WTC11 (cell line): ENCODE data around the gene FAM53C. TPM values are rescaled to one million over a fixed set of nuclear protein-coding genes. Genes with fewer than 3 reads are reported as not detected.

Experiments used
- ATAC-seq: fragments of 200-7000 bp; cut with Tn5 transposase; 2 replicates; pipeline ENCODE4 v1.10.0; 2021; ENCODE audit warnings: mild to moderate bottlenecking, moderate library complexity
- CTCF ChIA-PET: fragments of 300-600 bp; sonication (Branson Sonifier 250); formaldehyde crosslinking; loops from one replicate; lab custom pipeline; 2021; ENCODE audit warnings: antibody characterized with exemption; lab: Charles Lee
- POLR2A ChIA-PET: fragments of 350-600 bp; sonication (Branson Sonifier 250); formaldehyde crosslinking; loops from one replicate; lab custom pipeline; 2021; ENCODE audit warnings: antibody characterized with exemption; lab: Charles Lee
- DNase-seq: peaks from one replicate; pipeline ENCODE4 v3.0.0; 2021; ENCODE audit warnings: low spot score
- H3K27ac Mint-ChIP-seq: 2 replicates; pipeline ENCODE4 v1.8.0; 2021; ENCODE audit warnings: mixed read lengths
- H3K27me3 Mint-ChIP-seq: 2 replicates; pipeline ENCODE4 v1.8.0; 2021; ENCODE audit warnings: low read depth, mild to moderate bottlenecking, moderate library complexity, mixed read lengths
- H3K36me3 Mint-ChIP-seq: 2 replicates; pipeline ENCODE4 v1.8.0; 2021; ENCODE audit warnings: mixed read lengths
- H3K4me1 Mint-ChIP-seq: 2 replicates; pipeline ENCODE4 v1.8.0; 2022; ENCODE audit warnings: mixed read lengths
- H3K4me3 Mint-ChIP-seq: 2 replicates; pipeline ENCODE4 v1.8.0; 2021; ENCODE audit warnings: mild to moderate bottlenecking, moderate library complexity, mixed read lengths
- H3K9me3 Mint-ChIP-seq: 2 replicates; pipeline ENCODE4 v1.8.0; 2021; ENCODE audit warnings: mixed read lengths
- CBFB ChIP-seq: sonication (generic); formaldehyde crosslinking; IDR thresholded peaks from 2 replicates; pipeline ENCODE4 v1.8.1; 2022; ENCODE audit warnings: mild to moderate bottlenecking, low read depth, missing genetic modification reagents
- CREM ChIP-seq: sonication (generic); formaldehyde crosslinking; IDR thresholded peaks from 2 replicates; pipeline ENCODE4 v1.8.1; 2022; ENCODE audit warnings: mild to moderate bottlenecking, missing genetic modification reagents, moderate library complexity
- GABPB1 ChIP-seq: sonication (generic); formaldehyde crosslinking; IDR thresholded peaks from 2 replicates; pipeline ENCODE4 v1.8.1; 2023; ENCODE audit warnings: mild to moderate bottlenecking, missing genetic modification reagents
- JUN ChIP-seq: sonication (generic); formaldehyde crosslinking; IDR thresholded peaks from 2 replicates; pipeline ENCODE4 v1.8.0; 2023; ENCODE audit warnings: mild to moderate bottlenecking, missing genetic modification reagents
- RORB ChIP-seq: fragments of 250-450 bp; sonication (Bioruptor Pico); IDR thresholded peaks from 2 replicates; pipeline ENCODE4 v1.9.0; 2021; ENCODE audit warnings: mild to moderate bottlenecking
- STAT6 ChIP-seq: sonication (generic); formaldehyde crosslinking; conservative IDR thresholded peaks from 2 replicates; pipeline ENCODE4 v1.8.1; 2023; ENCODE audit warnings: mild to moderate bottlenecking, low read depth, missing genetic modification reagents, moderate library complexity
- TCF7 ChIP-seq: sonication (generic); formaldehyde crosslinking; IDR thresholded peaks from 2 replicates; pipeline ENCODE4 v1.8.0; 2022; ENCODE audit warnings: mild to moderate bottlenecking, low read depth, missing genetic modification reagents, moderate library complexity
- TEAD1 ChIP-seq: sonication (generic); formaldehyde crosslinking; IDR thresholded peaks from 2 replicates; pipeline ENCODE4 v1.8.0; 2022; ENCODE audit warnings: mild to moderate bottlenecking, missing genetic modification reagents
- TEAD4 ChIP-seq: sonication (generic); formaldehyde crosslinking; IDR thresholded peaks from 2 replicates; pipeline ENCODE4 v1.8.0; 2022; ENCODE audit warnings: mild to moderate bottlenecking, missing genetic modification reagents
- ZBTB21 ChIP-seq: sonication (generic); formaldehyde crosslinking; IDR thresholded peaks from 2 replicates; pipeline ENCODE4 v1.8.1; 2023; ENCODE audit warnings: mild to moderate bottlenecking, missing genetic modification reagents, borderline replicate concordance
- ZMAT4 ChIP-seq: fragments of 250-450 bp; sonication (Bioruptor Pico); IDR thresholded peaks from 2 replicates; pipeline ENCODE4 v1.9.0; 2021; ENCODE audit warnings: mild to moderate bottlenecking
- ZNF219 ChIP-seq: sonication (generic); formaldehyde crosslinking; IDR thresholded peaks from 2 replicates; pipeline ENCODE4 v1.8.0; 2023; ENCODE audit warnings: missing genetic modification reagents, mild to moderate bottlenecking, borderline replicate concordance
- ZNF281 ChIP-seq: sonication (generic); formaldehyde crosslinking; IDR thresholded peaks from 2 replicates; pipeline ENCODE4 v1.8.0; 2023; ENCODE audit warnings: mild to moderate bottlenecking, missing genetic modification reagents
- ZNF396 ChIP-seq: fragments of 250-450 bp; sonication (Bioruptor Pico); IDR thresholded peaks from 2 replicates; pipeline ENCODE4 v1.8.0; 2021; ENCODE audit warnings: mild to moderate bottlenecking, moderate library complexity, borderline replicate concordance
- total RNA-seq: library from RNA; stranded (reverse); gene quantifications from 3 replicates; pipeline ENCODE4 v1.2.3, GENCODE V29; 2021
- TF ChIP-seq, protein P1 (sequence below): sonication (generic); formaldehyde crosslinking; IDR thresholded peaks from 2 replicates; pipeline ENCODE4 v1.8.0; 2022; ENCODE audit warnings: mild to moderate bottlenecking, missing genetic modification reagents
- TF ChIP-seq, protein P2 (sequence below): sonication (generic); formaldehyde crosslinking; IDR thresholded peaks from 2 replicates; pipeline ENCODE4 v1.8.0; 2022; ENCODE audit warnings: mild to moderate bottlenecking, missing genetic modification reagents
- TF ChIP-seq, protein P3 (sequence below): sonication (generic); formaldehyde crosslinking; IDR thresholded peaks from 2 replicates; pipeline ENCODE4 v1.8.1; 2022; ENCODE audit warnings: mild to moderate bottlenecking, missing genetic modification reagents, moderate library complexity, borderline replicate concordance
- TF ChIP-seq, protein P4 (sequence below): fragments of 250-450 bp; sonication (Bioruptor Pico); IDR thresholded peaks from 2 replicates; pipeline ENCODE4 v1.9.0; 2021; ENCODE audit warnings: mild to moderate bottlenecking, borderline replicate concordance

The FAM53C gene
- total RNA-seq, 1 experiment from 2014 or later, result 51.3 TPM

- TF ChIP-seq, protein P1, sequence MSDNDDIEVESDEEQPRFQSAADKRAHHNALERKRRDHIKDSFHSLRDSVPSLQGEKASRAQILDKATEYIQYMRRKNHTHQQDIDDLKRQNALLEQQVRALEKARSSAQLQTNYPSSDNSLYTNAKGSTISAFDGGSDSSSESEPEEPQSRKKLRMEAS (CRISPR knock-in tag), result no peak
- no peak for TF ChIP-seq TEAD4 (CRISPR knock-in tag)
- peak; percentile 83 for TF ChIP-seq CREM (CRISPR knock-in tag)
- peak; percentile 100 for TF ChIP-seq ZBTB21 (CRISPR knock-in tag)
- peak; percentile 9; the same call in 1 of the 2 replicates for TF ChIP-seq GABPB1 (CRISPR knock-in tag)
- TF ChIP-seq, protein P2, sequence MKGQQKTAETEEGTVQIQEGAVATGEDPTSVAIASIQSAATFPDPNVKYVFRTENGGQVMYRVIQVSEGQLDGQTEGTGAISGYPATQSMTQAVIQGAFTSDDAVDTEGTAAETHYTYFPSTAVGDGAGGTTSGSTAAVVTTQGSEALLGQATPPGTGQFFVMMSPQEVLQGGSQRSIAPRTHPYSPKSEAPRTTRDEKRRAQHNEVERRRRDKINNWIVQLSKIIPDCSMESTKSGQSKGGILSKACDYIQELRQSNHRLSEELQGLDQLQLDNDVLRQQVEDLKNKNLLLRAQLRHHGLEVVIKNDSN (CRISPR knock-in tag), result no peak
- peak; percentile 85; the same call in 1 of the 2 replicates for TF ChIP-seq ZNF281 (CRISPR knock-in tag)
- TF ChIP-seq ZNF396, result 0 out of 2 replicates have a peak, but pooled peaks have one; percentile 15
- Mint-ChIP-seq H3K36me3 (peaks cover 17% of the 10 kb centered on the region), H3K27me3 (no peaks in the 10 kb centered on the region), H3K9me3 (no peaks in the 10 kb centered on the region), H3K27ac (peak overlapping the region; percentile 99), H3K4me3 (peak overlapping the region; percentile 92), H3K4me1 (peaks cover 31% of the 10 kb centered on the region)
- CTCF ChIA-PET, result interaction anchor here (10.7 kb wide), 1 partner anchor 16 kb away, joined by 187 read pairs; the partner anchor contains the start of gene KDM3B
- ATAC-seq (peak; percentile 8), DNase-seq (peak; percentile 77)
- POLR2A ChIA-PET, result interaction anchor here (0.8 to 4.4 kb wide), 3 partner anchors 16 to 158 kb away, joined by 5 to 61 read pairs (median 11); partner anchors contain the start of genes BRD8, CDC23, KDM3B and KIF20A
Observed at GRCh38 chr5:138336952-138337684, 948 bp upstream of the FAM53C start.

GRCh38 chr5:138338411-138339090 is 485 bp downstream of the FAM53C start:
- H3K9me3 Mint-ChIP-seq, result no peaks in the 10 kb centered on the region
- peaks cover 30% of the 10 kb centered on the region for H3K4me1 Mint-ChIP-seq
- POLR2A ChIA-PET, result interaction anchor here (1.1 to 4.4 kb wide), 3 partner anchors 11 to 160 kb away, joined by 4 to 61 read pairs (median 11); partner anchors contain the start of genes BRD8, KDM3B and KIF20A
- ATAC-seq (peak; percentile 2), DNase-seq (no peak)
- CTCF ChIA-PET, result interaction anchor here (0.8 to 10.7 kb wide), 2 partner anchors 15 to 451 kb away, joined by 3 to 187 read pairs; partner anchors contain the start of gene KDM3B
- peak overlapping the region; percentile 100 for H3K27ac Mint-ChIP-seq
- H3K4me3 Mint-ChIP-seq, result peak overlapping the region; percentile 92
- H3K27me3 Mint-ChIP-seq, result no peaks in the 10 kb centered on the region
- H3K36me3 Mint-ChIP-seq, result peaks cover 20% of the 10 kb centered on the region
- TF ChIP-seq RORB (CRISPR knock-in tag) (peak; percentile 62; the same call in 1 of the 2 replicates), ZNF219 (CRISPR knock-in tag) (0 out of 2 replicates have a peak, but pooled peaks have one; percentile 10), TCF7 (CRISPR knock-in tag) (0 out of 2 replicates have a peak, but pooled peaks have one; percentile 6), ZMAT4 (CRISPR knock-in tag) (no peak), TEAD1 (CRISPR knock-in tag) (0 out of 2 replicates have a peak, but pooled peaks have one; percentile 5), CBFB (CRISPR knock-in tag) (peak; percentile 82; the same call in 1 of the 2 replicates), STAT6 (CRISPR knock-in tag) (0 out of 2 replicates have a peak, but pooled peaks have one; percentile 35), JUN (CRISPR knock-in tag) (peak; percentile 72; the same call in 1 of the 2 replicates)
- TF ChIP-seq, protein P3, sequence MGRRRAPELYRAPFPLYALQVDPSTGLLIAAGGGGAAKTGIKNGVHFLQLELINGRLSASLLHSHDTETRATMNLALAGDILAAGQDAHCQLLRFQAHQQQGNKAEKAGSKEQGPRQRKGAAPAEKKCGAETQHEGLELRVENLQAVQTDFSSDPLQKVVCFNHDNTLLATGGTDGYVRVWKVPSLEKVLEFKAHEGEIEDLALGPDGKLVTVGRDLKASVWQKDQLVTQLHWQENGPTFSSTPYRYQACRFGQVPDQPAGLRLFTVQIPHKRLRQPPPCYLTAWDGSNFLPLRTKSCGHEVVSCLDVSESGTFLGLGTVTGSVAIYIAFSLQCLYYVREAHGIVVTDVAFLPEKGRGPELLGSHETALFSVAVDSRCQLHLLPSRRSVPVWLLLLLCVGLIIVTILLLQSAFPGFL (CRISPR knock-in tag), result no peak
- TF ChIP-seq, protein P4, sequence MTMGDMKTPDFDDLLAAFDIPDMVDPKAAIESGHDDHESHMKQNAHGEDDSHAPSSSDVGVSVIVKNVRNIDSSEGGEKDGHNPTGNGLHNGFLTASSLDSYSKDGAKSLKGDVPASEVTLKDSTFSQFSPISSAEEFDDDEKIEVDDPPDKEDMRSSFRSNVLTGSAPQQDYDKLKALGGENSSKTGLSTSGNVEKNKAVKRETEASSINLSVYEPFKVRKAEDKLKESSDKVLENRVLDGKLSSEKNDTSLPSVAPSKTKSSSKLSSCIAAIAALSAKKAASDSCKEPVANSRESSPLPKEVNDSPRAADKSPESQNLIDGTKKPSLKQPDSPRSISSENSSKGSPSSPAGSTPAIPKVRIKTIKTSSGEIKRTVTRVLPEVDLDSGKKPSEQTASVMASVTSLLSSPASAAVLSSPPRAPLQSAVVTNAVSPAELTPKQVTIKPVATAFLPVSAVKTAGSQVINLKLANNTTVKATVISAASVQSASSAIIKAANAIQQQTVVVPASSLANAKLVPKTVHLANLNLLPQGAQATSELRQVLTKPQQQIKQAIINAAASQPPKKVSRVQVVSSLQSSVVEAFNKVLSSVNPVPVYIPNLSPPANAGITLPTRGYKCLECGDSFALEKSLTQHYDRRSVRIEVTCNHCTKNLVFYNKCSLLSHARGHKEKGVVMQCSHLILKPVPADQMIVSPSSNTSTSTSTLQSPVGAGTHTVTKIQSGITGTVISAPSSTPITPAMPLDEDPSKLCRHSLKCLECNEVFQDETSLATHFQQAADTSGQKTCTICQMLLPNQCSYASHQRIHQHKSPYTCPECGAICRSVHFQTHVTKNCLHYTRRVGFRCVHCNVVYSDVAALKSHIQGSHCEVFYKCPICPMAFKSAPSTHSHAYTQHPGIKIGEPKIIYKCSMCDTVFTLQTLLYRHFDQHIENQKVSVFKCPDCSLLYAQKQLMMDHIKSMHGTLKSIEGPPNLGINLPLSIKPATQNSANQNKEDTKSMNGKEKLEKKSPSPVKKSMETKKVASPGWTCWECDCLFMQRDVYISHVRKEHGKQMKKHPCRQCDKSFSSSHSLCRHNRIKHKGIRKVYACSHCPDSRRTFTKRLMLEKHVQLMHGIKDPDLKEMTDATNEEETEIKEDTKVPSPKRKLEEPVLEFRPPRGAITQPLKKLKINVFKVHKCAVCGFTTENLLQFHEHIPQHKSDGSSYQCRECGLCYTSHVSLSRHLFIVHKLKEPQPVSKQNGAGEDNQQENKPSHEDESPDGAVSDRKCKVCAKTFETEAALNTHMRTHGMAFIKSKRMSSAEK (CRISPR knock-in tag), result no peak
